ENCODE data around the gene CEP126.

DNA sequence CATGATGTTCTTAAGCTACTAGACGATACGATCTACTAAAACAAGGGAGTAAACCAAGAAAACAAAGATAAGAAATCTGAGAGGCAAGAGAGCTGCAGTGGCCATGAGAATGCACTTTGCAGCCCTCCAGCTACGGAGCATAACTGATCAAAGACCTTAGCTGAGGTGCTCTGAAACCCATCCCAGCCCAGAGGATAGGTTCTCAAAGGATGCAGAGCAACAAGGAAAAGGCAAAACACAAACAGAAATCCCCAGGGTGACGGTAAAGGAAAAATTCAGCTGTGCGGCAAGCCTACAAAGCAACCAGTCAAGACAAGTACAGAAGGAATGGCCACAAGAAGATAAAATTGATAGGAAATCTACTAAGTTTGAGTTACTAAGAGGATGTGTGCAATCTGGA is 99.9 kb downstream of the CEP126 start:
- TF ChIP-seq POLR2A (IDR thresholded peaks at IDR 0.05), result no peak
- no peak for TF ChIP-seq CTCF (IDR thresholded peaks at IDR 0.05)
